GM12872 (cell line): Measurements from ENCODE around the gene ADGRB3.

Source experiments
- TF ChIP-seq, protein P1 (sequence below): IDR thresholded peaks from 3 replicates; pipeline ENCODE4 v1.5.1; 2011; ENCODE audit warnings: low read depth, mild to moderate bottlenecking, low read length, moderate library complexity; ENCODE audit not compliant: insufficient read depth

ADGRB3 gene

DNA sequence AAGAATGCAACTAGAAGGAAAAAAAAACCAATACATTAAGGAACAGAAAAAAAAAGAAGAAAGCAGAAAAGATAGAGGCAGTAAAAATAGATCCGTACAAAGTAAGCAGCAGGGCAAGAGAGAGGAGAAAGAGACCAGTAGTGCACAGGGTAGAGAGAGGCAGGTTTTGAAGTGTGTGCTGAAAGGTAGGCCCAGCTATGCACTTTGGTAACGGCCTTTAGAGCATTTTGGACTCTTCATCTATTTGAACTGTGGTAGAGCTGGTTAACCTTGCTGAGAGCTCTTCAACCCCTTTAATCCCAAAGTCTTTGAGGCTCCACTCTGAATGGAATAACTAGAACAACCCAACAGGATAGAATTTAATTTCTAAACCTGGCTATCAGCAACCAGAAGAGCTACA, 45.2 kb downstream of the ADGRB3 start:
- TF ChIP-seq, protein P1, sequence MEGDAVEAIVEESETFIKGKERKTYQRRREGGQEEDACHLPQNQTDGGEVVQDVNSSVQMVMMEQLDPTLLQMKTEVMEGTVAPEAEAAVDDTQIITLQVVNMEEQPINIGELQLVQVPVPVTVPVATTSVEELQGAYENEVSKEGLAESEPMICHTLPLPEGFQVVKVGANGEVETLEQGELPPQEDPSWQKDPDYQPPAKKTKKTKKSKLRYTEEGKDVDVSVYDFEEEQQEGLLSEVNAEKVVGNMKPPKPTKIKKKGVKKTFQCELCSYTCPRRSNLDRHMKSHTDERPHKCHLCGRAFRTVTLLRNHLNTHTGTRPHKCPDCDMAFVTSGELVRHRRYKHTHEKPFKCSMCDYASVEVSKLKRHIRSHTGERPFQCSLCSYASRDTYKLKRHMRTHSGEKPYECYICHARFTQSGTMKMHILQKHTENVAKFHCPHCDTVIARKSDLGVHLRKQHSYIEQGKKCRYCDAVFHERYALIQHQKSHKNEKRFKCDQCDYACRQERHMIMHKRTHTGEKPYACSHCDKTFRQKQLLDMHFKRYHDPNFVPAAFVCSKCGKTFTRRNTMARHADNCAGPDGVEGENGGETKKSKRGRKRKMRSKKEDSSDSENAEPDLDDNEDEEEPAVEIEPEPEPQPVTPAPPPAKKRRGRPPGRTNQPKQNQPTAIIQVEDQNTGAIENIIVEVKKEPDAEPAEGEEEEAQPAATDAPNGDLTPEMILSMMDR = no peak

DNA sequence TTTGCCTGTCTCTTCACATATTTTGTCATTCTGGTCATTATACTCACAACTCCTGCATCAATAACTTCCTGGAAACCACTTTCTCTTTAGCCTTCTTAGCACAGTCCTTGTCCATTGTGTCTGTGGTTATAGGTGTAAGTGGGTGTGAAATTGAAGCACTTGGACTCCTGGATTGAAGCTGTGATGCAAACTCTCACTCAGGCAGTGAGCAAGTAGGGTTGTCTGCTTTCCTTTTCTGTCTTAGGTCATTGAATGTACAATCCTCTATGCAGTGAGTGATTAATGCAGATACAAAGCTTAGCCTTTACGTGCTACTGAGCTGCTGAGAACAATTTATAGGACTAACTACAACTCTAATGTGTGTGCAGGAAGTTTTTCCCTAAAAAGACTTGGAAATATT, 54.8 kb downstream of the ADGRB3 start:
- TF ChIP-seq, protein P1 = no peak

DNA sequence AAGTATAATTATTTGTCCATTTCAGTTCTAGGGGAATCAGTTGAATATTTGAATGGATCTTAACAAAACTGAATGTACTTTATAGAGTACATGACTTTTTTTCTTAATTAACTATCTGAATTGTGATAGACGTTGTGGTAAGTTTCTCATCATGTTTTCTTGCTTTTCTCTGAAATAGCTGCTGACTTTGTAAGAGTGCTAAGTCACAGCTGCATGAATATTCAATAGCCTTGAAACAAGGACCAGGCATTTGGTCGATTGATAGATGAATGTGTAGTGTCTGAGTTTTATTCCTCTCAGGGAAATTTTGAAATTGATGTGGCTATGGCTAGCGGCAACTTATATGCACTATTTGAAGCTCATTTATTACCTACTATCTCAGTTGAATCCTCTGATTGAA, 56.0 kb downstream of the ADGRB3 start:
- TF ChIP-seq, protein P1 = no peak

DNA sequence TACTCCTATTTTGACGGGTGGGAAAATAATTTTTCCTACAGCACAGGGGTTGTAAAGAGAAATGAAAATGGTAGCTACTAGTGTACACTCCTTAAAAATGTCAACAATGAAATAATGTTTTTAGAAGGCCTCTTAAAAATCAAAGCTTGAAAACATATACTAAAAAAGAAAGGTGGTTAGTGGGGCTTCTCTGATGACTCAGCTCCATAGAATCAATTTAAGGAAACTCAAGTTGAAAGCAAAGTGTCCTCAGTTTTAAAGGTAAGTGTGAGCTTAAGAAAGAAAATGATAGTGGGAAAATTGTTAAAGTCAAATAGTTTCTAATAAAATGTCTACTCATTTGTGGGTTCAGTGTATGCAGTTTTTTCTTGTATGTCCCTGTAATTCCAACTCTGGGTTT, 58.2 kb downstream of the ADGRB3 start:
- TF ChIP-seq, protein P1 = no peak

DNA sequence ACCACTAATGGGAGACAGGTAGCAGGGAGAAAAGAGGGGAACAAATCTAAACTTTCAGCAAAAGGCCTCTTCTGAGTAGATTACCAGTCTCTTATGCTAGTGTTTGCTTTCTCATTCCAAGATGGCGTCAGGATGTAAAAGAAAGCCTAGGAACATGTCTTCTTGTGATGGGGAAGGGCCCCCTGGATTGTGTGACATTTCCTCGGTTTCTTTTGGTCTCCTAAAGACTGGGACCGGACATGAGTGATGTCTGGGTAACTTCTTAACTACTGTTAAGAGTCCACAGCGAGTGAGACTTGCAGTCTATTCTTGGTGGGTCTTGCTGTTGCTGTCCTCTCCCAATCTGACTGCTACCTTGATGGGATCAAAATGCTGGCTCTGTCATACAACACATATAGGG, 60.3 kb downstream of the ADGRB3 start:
- TF ChIP-seq, protein P1 = no peak

DNA sequence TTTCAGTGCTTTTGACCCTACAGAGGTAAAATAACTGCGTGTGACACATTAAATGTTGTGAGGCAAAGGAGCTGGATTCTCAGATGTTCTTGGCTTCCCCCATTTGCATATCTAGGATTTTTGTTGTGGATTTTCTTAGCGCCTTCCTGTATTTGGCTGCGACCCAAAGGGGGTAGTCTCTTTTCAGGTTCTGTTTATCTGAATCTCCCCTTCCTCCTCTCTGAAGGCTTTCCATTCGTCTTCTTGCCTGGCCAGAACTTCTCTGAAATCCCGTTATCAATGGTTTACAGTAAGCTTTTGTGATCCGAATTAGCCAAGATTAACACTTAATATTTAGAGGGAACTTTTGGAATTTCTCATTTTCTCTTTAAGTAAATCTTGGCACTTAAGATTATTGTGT, 60.8 kb downstream of the ADGRB3 start:
- TF ChIP-seq, protein P1 = no peak

DNA sequence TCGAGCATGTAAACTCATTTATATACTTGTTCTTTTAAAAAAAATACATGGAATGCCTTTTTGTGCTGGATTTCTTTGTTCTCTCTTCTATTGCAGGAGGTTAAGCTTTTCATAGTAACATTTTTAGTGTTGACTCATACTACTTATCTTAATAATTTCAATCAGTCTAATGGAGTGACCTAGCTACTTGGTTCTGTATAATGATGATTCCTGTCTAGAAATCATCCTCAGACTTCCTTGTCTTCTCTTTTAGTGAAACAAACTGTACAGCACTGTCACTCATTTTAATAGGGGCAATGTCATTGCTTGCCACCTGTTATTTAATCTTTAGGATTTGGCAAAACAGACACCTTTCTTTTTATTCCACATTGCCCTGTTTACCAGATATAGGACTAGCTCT, 62.3 kb downstream of the ADGRB3 start:
- TF ChIP-seq, protein P1 = no peak

DNA sequence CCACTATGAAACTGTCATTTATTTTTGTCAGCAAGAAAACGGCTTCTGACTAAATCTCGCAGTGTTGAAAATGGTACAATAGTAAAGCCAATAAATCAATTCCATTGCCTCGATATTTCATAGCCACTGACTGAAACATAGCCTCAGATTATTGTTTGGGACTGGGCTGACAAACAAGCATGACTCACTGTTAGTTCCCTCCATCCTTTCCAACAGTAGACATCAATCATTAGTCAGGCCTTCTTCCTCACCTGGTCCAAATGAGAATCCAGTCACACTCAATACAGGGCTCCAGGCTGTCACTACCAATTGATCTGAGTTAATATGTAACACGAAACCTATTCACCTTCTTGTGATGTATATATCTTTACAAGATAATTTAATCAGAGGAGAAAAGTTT, 66.1 kb downstream of the ADGRB3 start:
- TF ChIP-seq, protein P1 = no peak
